NB4 (cell line): Measurements from ENCODE around the gene AIM2.

ENCODE experiments used
- DNase-seq: peaks from one replicate; pipeline ENCODE4 v3.0.0; 2010; ENCODE audit warnings: low read depth
- H3K4me3 ChIP-seq: one replicate; pipeline ENCODE4 v1.5.1; 2011; ENCODE audit warnings: mild to moderate bottlenecking, low read depth, low read length, moderate library complexity
- MYC ChIP-seq: IDR thresholded peaks from 2 replicates; pipeline ENCODE4 v1.6.1; 2011; ENCODE audit warnings: low read depth, low read length
- POLR2A ChIP-seq: IDR thresholded peaks from 2 replicates; pipeline ENCODE4 v1.6.1; 2011; ENCODE audit warnings: mild to moderate bottlenecking; ENCODE audit not compliant: insufficient read length; ENCODE audit errors: extremely low read depth
- TF ChIP-seq, protein P1 (sequence below): IDR thresholded peaks from 2 replicates; pipeline ENCODE4 v1.6.1; 2011; ENCODE audit warnings: low read depth, low read length
- TF ChIP-seq, protein P2 (sequence below): IDR thresholded peaks from one replicate; pipeline ENCODE4 v1.5.1; 2012; ENCODE audit warnings: low read depth, low read length

The AIM2 gene, protein sequence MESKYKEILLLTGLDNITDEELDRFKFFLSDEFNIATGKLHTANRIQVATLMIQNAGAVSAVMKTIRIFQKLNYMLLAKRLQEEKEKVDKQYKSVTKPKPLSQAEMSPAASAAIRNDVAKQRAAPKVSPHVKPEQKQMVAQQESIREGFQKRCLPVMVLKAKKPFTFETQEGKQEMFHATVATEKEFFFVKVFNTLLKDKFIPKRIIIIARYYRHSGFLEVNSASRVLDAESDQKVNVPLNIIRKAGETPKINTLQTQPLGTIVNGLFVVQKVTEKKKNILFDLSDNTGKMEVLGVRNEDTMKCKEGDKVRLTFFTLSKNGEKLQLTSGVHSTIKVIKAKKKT

DNA sequence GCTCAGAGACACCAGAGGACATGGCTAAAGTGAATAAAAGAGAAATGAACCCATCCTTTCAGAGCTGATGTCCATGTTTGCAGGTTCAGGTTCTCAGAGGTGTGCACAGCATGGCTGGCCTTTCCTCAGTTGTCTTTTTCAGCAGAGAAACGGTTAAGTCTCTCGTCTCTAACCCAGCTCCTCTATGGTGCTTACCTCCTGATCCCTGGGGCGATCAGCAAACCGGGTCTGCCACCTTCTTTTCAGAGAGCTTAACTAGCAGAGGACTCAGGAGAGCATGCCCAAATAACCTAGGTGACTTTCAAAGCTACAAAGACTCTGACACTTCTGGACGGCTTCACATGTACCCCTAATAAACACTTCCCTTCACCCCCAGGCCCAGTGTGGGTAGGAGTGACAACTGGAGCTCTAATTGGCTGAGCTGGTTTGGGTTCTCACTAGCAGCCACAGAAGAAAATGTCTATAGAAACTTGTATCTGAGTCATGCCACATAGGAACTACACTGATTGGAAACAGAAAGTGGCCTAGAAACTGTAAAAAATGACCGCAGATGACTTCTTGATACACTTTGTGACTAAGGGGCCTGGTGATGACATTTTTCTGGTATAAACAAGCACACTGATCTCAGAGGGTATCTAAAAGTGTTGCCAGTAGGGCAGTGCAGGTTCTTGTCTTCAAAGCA lies at the start of gene AIM2:
Gene AIM2, minus strand, starts transcription at position 329 of the 682 bp plus-strand sequence. CDS start 3,267 bp downstream, outside the sequence.
- TF ChIP-seq, protein P1, sequence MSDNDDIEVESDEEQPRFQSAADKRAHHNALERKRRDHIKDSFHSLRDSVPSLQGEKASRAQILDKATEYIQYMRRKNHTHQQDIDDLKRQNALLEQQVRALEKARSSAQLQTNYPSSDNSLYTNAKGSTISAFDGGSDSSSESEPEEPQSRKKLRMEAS: 0 out of 2 replicates have a peak, but pooled peaks have one; percentile 34
- no peak for TF ChIP-seq POLR2A
- peak; percentile 52 for TF ChIP-seq MYC
- peak; percentile 85 for DNase-seq
- peak within 1 kb of the TSS; percentile 52 for H3K4me3 ChIP-seq

DNA sequence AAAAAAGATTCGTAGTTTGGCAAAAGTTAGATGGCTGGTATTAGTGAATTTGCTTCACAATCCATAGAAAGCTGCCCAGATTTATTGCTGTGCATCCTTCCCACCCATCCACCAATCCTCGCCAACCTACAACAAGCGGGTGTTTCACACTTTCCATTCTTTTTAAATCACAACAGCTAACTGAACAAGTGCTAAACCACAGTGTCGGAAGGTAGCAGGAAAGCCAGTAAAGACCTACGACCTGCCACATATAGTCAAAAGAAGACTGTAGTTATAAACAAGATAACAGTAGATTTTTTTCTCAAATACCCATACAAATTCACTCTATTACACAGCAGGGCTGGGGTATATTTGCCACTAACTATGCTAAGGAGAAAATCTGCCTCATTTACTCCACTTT lies 47.0 kb upstream of the AIM2 start:
- no peak overlapping the region for H3K4me3 ChIP-seq
- no peak for TF ChIP-seq POLR2A
- TF ChIP-seq, protein P1: no peak
- TF ChIP-seq MYC: no peak
- TF ChIP-seq, protein P2, sequence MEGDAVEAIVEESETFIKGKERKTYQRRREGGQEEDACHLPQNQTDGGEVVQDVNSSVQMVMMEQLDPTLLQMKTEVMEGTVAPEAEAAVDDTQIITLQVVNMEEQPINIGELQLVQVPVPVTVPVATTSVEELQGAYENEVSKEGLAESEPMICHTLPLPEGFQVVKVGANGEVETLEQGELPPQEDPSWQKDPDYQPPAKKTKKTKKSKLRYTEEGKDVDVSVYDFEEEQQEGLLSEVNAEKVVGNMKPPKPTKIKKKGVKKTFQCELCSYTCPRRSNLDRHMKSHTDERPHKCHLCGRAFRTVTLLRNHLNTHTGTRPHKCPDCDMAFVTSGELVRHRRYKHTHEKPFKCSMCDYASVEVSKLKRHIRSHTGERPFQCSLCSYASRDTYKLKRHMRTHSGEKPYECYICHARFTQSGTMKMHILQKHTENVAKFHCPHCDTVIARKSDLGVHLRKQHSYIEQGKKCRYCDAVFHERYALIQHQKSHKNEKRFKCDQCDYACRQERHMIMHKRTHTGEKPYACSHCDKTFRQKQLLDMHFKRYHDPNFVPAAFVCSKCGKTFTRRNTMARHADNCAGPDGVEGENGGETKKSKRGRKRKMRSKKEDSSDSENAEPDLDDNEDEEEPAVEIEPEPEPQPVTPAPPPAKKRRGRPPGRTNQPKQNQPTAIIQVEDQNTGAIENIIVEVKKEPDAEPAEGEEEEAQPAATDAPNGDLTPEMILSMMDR: no peak
- DNase-seq: no peak

DNA sequence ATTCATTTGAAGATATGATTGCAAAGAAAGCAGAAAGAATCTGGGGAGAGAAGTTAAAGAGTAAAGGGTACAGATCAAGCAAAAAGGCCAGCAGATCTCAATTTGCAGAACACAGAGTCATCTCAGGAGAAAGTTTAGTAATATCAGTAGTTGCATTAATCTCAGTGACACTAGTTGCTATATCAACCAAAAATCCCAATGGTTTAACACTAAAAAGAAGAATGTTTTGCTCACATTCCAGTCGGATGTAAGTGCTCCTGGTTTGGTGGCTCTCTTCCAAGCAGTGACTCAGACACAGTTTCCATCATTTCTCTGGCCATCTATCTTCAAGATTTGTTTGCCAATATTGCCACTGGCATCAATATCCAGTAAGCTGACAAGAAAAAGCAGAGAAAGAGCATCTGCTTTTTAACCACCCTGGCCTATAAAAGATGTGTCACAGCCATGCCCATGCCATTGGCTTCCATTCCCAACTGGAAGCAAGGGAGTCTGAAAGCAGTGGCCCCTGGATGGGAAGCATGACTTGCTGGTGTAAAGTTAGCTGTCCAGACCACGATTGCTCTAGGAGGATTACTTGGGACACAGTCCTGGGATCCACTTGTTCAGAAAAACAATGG lies 45.5 kb upstream of the AIM2 start:
- no peak overlapping the region for H3K4me3 ChIP-seq
- no peak for TF ChIP-seq POLR2A
- TF ChIP-seq, protein P1: no peak
- TF ChIP-seq, protein P2: no peak
- TF ChIP-seq MYC: no peak
- DNase-seq: no peak

DNA sequence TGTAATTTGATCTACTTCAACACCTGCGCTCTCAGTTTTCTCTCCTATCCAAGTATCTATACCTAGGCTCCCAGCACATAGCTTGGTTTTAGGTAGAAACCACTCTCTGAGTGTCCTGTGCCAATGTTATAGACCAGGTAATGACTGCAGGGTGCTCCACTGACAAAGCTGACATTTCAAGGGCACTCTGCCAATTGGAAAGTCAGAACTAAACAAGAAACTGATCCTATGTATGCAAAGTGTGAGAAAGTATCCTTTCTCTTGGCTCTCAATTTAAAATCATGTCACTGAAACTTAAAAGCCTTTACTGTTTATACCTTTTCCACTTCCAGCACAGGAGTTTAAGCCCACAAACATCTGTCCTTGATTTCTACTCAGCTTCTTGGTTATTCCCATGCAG lies 45.0 kb upstream of the AIM2 start:
- TF ChIP-seq, protein P2: no peak
- TF ChIP-seq POLR2A: no peak
- TF ChIP-seq, protein P1: no peak
- no peak for TF ChIP-seq MYC
- DNase-seq: no peak
- no peak overlapping the region for H3K4me3 ChIP-seq

DNA sequence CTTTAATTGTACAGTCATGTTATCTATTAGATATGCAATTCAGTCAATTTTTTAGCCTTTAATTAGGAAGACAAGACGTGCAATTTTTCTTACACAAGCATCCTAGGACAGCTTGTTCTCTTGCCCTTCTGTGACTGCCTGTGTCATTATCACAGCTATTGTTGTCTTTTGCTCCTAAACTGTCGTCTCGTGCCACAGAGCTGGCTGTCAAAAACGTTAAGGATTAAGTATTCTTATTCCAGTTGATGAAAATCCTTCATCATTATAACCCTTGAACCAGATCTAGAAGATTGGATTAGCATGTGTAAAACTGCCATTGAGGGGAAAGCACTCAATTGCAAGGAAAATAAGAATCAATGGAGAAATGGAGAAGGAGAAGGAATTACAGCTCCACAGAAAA lies 43.8 kb upstream of the AIM2 start:
- TF ChIP-seq, protein P2: no peak
- TF ChIP-seq MYC: no peak
- H3K4me3 ChIP-seq: no peak overlapping the region
- DNase-seq: no peak
